HG02763 (cell line): Measurements from ENCODE around the gene PLN.

ENCODE experiments used
- ATAC-seq: cut with Tn5 transposase; IDR thresholded peaks from one replicate; pipeline ENCODE4 v1.9.1; 2021; ENCODE audit warnings: mild to moderate bottlenecking, moderate library complexity; ENCODE audit not compliant: unreplicated experiment

The PLN gene

GRCh38 chr6:118548136-118548535 is at the start of gene PLN:
TSS of gene PLN (plus strand) at chr6:118548296. CDS start at chr6:118558922, 10,626 bp downstream.
- ATAC-seq, result no peak

- ATAC-seq, result no peak
These were observed 47.7 kb upstream of the PLN start for GRCh38 chr6:118500130-118501015.

- ATAC-seq, result no peak
These were observed 47.0 kb upstream of the PLN start for GRCh38 chr6:118501099-118501498.

GRCh38 chr6:118501765-118502164 is 46.3 kb upstream of the PLN start:
- ATAC-seq, result no peak

- ATAC-seq, result no peak
These were observed 45.9 kb upstream of the PLN start for GRCh38 chr6:118502169-118502568.

- ATAC-seq, result no peak
These were observed 43.5 kb upstream of the PLN start for GRCh38 chr6:118504611-118505010.

GRCh38 chr6:118505656-118506055 is 42.4 kb upstream of the PLN start:
- ATAC-seq, result no peak

- ATAC-seq, result no peak
These were observed 41.9 kb upstream of the PLN start for GRCh38 chr6:118506071-118506638.

- ATAC-seq, result no peak
These were observed 40.5 kb upstream of the PLN start for GRCh38 chr6:118507636-118508035.

- no peak for ATAC-seq
These were observed 39.0 kb upstream of the PLN start for GRCh38 chr6:118509009-118509617.

GRCh38 chr6:118511930-118512715 is 36.0 kb upstream of the PLN start:
- ATAC-seq, result no peak

GRCh38 chr6:118514689-118515088 is 33.4 kb upstream of the PLN start:
- ATAC-seq, result no peak

GRCh38 chr6:118522422-118522821 is 25.7 kb upstream of the PLN start:
- no peak for ATAC-seq

GRCh38 chr6:118523216-118523615 is 24.9 kb upstream of the PLN start:
- ATAC-seq, result no peak

GRCh38 chr6:118524686-118525085 is 23.4 kb upstream of the PLN start:
- no peak for ATAC-seq

- no peak for ATAC-seq
These were observed 21.9 kb upstream of the PLN start for GRCh38 chr6:118525913-118526780.

- no peak for ATAC-seq
These were observed 20.0 kb upstream of the PLN start for GRCh38 chr6:118528129-118528528.

GRCh38 chr6:118529756-118530155 is 18.3 kb upstream of the PLN start:
- no peak for ATAC-seq

GRCh38 chr6:118530942-118531341 is 17.2 kb upstream of the PLN start:
- ATAC-seq, result no peak

- ATAC-seq, result no peak
These were observed 12.8 kb upstream of the PLN start for GRCh38 chr6:118535176-118535844.
